GM19238 (cell line): ENCODE measurements around the gene WDFY2.

Experiments used
- DNase-seq: peaks from one replicate; pipeline ENCODE4 v3.0.0; 2011; ENCODE audit warnings: low spot score; ENCODE audit not compliant: insufficient read length

Gene WDFY2

DNA sequence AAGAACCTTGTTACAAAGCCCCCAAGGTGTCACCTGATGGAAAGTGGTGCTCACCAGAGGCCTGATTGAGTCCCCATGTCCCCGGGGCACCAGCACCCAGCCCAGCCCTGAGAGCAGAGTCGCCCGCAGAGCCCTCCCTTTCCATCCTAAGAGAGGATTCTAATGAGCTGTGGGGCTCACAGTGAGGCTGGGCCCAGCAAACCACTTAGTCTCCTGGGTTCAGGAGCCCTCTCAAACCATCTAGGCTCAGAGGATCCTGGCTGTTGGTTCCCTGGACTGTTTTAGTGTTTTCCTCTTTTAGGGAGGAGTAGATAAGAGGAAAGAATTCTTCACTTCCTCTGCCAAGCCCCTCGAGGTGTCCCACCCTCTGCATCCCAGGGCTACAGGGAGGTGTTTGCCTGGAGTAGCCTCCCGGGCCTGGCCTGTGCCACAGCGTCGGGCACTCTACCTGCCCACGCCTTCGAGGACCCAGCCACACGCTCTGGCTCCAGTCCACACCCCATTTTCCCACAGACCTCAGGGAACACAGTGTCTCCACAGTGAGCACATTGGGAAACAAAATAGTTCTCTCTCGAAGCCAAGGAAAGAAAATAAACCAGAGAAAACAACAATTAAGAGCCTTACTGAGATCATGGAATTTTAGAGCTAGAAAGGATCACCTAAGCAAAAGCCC is 185.3 kb downstream of the WDFY2 start:
- DNase-seq = no peak

GRCh38 chr13:51770160-51770559 is 185.9 kb downstream of the WDFY2 start:
- DNase-seq = no peak

DNA sequence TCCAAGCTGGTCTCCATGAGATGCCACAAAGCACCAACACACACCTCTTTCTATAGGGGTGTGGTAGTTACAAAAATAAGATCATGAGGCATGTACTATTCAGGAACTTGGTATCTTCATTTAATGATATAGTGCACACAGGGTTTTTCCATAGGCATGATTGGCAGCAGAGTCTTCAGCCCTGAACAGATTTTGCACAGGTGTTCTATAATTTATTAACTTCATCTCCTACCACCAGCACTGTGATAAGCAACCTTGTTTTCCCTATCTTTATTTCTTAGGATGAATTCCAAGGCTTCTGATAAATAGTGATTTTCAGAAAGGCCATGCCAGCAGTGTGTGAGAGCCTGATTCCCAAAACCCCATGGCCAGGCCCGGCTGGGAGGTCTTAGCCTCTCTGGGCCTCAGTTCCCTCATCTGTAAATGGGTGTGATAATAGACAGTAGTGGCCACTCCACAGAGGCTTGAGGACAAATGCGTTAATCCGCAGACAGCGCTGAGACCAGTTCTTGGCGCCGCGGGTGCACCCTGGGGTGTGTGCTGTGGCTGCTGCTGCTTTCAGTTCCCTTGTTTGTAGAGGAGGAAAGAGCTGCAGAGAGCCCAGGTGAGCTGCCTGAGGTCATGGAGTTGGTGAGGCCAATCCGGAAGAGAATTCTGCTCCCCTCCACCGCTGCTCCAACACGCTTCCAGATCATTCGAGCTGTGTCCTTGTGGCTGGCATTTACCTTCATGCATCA is 186.6 kb downstream of the WDFY2 start:
- no peak for DNase-seq

DNA sequence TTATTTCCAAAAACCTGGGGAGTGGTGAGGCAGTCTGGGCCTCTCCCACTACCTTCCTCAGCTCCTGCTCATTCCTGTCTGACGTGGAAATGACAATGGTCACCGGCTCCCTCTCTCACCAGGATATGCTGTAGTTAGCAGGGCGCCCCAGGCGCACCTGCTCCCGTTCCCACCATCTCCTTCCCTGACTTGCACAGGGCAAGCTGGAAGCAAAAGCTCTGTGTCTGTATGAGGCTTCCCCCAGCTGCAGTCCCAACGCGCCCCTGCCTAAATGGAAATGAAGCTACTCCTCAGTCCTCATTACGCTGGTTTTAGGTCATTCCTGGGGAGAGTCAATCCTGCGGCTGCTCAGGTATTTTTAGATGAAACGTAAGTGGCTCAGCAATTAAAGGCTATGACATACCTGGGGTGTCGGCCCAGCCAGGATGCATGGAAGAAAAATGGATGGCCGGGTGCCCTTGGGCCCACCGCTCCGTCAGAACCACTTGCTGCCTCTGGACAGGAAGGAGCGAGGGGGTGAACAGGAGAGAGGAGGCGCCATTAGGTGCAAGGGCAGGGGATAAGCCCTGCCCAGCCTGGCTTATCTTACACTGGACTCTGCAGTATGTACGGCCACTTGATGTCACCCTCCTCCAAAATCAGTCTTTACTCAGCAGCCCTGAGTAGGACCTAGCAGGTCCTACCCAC is 187.3 kb downstream of the WDFY2 start:
- no peak for DNase-seq

DNA sequence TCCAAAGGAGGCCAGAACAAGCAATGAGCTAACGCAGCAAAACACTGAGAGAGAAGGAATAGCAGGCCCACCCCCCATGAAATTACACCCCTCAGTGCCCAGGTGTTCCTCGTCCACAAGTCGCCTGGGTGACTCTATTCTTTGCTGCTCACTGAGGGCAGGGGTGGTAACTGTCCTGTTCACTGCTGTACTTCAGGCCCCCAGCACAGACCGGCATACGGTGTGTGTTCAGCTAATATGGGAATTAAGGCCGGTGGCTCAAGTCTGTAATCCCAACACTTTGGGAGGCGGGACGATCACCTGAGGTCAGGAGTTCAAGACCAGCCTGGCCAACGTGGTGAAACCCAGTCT is 187.8 kb downstream of the WDFY2 start:
- DNase-seq = no peak

- DNase-seq = no peak
Measured at GRCh38 chr13:51772781-51773180, 188.5 kb downstream of the WDFY2 start.

GRCh38 chr13:51773515-51773914 is 189.3 kb downstream of the WDFY2 start:
- DNase-seq = no peak

DNA sequence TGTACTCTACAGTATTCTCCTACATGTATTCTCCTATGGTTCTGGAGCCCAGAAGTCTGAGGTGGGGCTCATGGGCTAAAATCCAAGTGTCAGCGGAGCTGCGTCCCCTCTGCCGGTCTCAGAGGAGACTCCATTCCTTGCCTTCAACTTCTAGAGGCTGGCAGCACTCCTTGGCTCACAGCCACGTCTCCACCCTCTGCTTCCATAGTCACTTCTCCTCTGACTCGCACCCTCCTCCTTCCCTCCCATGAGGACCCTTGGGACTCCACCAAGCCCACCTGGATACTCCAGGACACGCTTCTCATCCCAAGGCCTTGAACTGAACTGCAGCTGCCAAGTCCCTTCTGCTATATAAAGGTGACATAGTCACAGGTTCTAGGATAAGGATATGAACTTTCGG is 191.9 kb downstream of the WDFY2 start:
- DNase-seq = no peak

DNA sequence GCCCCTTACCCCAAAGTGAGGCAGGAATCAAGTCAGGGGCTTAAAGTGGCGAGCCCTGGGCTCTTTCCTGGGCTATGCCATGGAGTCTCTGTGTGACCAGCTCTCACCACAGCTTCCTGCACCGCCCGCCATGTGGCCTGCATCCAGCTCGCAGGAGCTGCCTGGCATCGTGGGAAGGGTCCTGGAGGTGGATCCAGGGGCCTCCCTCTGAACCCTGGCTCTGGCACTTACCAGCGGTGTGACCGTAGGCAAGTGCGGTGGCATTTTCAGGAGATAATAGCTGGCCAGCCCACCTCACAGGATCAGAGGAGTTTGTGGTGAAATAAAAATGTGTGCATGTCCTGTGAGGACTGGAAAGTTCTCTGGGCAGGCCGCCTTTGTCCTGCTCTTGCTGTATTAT is 193.7 kb downstream of the WDFY2 start:
- no peak for DNase-seq

- DNase-seq = no peak
Measured at GRCh38 chr13:51778392-51778791, 194.1 kb downstream of the WDFY2 start.

- no peak for DNase-seq
Measured at GRCh38 chr13:51780099-51780498, 195.8 kb downstream of the WDFY2 start.

DNA sequence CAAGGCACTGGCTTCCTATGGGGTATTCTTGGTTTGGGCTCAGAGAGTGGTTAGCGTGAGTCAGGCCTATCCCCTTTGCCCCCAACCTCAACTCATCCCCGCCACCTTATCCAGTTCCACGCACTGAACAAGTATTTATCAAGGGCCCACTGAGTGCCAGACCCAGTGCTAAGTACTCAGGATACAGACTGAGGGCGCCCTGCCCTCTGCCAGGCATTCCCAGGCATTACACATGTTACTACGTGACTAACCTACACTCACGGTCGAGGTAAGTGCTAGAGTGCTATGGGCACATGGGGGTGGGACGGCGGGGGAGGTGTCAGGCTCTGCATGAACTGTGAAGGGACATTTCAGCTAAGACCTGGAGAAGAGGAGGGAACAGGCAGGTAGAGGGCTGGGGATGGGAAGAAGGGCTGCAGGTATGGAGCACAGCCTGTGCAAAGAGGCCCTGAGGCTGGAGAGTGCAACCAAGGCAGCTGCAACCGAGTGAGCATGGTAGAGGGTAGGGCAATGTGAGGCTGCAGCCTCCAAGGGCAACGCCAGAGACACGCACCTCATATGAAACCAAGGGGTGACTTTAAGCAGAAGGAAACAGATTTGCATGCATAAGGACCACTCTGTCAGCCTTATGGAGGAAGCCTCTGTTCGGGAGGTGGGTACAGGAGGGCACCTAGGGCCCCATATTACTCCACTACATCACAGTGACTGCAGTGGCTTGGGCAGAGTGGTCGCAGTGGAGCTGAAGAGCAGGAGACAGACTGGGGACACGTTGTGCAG is 197.2 kb downstream of the WDFY2 start:
- DNase-seq = no peak

DNA sequence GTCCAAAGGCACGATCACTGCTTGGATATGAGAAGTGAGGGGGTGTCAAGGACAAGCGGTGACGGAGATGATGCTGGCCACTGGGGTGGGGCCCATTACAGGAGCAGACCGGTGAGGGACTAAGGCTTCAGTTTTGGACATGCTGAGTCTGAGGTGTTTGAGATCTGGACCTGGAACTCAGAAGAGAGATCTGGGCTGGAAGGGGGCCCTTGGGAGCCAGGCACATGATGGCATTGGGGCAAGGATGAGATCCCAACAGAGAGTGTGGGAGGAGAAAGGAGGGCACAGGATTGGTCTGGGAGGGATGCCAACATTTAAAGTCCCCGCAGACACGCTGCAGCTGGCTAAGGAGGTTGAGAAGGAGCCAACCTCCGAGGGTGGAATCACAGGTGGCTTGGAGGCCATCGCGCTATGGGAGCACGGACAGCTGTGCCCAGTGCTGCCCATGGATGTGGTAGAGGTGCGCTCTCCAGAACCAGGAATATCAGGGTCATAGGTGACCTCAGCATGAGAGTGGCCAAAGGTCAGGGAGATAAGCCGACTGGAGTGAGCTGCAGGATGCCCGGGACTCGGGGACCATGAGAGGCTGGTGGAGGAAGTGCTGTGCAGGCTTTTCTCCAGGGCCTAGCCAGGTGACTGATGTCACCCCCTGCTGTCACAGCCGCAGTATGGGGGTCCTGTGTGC is 197.9 kb downstream of the WDFY2 start:
- DNase-seq = no peak

DNA sequence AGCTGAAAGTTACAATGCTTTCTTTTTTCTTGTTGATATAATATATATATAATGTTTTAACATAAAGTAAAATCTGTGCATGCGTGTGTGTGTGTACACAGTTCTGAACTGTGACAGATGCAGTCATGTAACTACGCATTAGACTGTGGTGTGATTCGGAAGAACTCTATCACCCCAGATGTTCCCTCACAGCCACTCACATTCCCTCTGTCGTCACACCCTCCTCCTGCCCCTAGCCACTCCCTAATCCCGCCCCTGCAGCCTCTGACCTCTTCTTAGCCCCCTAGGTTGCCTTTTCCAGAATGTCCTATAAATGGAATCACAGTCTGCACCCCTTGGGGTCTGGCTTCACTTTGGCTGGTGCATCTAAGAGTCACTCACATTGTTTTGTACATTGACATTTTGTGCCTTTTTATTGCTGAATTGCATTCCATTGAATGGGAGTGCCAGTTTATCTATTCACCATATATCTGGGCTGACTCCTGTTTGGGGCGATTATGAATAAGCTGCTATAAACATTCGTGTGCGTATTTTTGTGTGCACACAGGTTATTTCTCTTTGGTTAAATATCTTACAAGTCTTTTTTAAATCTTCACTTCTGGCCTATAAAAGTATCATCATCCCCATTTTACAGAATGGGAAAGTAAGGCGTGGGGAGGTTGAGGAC is 199.3 kb downstream of the WDFY2 start:
- DNase-seq = no peak

GRCh38 chr13:51784097-51784496 is 199.8 kb downstream of the WDFY2 start:
- DNase-seq = no peak

DNA sequence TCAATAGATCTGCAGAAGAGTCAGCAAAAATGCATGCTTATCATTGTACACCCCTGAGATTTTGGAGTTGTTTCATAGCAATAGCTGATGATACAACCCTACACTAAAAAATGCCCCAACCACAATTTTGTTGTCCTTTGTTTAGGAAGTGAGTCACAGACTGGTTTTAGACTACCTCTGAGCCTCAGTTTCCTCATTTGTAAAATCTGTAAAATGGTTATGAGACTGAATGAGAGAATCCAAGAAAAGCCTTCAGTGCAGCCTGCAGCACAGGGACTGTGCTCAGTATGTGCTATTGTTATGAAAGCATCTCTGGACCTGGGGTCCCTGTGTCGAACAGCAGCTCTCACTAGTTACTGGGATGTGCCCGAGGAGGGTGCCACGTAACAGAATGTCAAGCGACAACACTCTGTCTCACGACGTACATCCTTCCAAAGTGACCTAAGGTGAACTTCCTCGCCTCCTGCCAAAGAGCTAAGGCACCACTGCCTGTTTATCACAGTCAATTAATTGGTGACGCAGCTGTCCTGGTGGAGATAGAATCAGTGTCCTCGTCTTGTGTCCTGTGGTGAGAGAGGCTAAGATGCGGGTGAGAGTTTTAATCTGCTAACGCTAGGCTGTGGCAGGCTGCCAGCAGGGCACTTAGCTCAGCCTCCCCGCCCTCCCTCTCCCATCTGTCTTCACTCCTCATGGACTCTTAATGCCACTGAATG is 201.6 kb downstream of the WDFY2 start:
- no peak for DNase-seq

DNA sequence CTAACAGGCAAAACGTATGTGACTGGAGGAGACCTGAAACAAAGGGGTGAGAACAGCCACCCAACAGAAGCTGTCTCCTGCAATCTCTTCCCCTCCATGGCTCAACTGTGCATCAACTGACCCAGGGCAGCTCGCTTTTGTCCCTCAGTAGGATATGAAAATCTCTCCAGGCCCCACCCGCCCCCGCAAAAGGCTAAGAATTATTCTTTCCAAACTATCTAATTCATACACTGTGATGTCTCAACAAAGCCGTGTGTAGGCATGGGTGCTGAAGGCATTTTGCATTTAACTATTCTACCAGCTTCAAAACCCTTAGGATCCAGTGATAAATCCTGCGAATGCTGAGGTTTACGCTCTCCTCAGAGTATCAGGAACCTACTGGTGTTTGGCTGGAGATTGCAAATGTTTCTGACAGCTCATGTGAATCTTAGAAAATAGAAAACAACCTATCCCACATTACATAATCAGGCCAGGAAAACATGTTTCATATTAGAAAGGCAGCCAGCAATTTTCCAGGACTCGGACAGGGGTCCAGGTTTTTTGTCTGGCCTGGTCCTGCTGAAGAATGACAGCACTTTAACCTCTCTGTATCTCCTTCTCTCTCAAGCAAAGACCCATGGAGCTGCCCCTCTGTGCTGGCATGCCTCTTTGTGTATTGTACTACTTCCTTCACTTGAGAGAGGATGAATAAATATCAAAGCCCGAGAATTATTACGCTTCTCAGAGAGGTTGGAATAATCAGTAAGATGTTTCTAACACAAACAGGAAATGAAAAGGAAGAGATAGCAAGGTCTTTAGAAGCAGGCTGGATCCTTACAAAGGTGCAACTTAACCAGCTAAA is 202.4 kb downstream of the WDFY2 start:
- no peak for DNase-seq

GRCh38 chr13:51793570-51794271 is 209.5 kb downstream of the WDFY2 start:
- no peak for DNase-seq

DNA sequence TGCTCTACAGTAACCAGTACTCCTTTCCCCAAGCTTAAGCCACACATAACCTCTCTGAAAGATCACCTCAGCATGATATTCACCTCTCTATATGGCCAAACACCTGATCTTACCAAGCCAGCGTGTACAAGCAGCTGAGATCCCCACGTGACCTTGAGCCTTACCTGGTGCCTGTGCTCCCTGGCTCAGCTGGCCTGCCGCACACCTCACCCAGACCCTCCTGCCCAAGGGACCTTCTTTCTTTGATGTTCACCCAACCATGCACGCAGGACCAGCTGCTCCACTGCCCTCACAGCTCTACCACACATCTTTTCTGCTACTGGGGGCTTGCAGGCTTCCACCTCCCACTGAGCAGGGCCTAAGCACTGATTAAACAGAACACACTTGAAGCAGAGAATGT is 210.7 kb downstream of the WDFY2 start:
- DNase-seq = no peak
